NCI-H2227 treated with DMSO at 0.1 percent for 48 hours (cell line): ENCODE results near the gene MFAP5.

Experiments
- DNase-seq: peaks from one replicate; lab custom pipeline; 2025; lab: John Stamatoyannopoulos, UW

The MFAP5 gene, protein sequence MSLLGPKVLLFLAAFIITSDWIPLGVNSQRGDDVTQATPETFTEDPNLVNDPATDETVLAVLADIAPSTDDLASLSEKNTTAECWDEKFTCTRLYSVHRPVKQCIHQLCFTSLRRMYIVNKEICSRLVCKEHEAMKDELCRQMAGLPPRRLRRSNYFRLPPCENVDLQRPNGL

DNA sequence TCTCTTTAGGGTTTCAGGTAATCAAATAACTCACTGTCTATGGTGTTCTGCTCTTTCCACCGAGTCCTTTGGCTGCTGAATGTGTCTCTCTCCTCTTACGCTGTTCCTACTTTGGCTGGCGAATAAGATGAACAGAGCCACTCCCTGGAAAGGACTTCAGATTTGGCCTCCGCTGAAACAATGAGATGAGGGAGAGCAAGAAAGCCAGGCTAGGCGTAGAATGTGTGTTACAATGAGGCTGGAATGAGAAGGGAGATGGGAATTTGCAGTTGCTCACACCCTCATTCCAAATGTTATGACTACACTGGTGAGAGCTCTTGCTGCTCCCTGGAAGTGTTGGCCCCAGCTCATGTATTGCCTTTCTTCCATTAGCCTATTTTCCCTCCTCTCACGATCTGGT lies at the start of gene MFAP5:
TSS of gene MFAP5 (minus strand) at position 234 of the 400 bp plus-strand sequence. CDS start 722 bp downstream, outside the sequence.
- DNase-seq = no peak

DNA sequence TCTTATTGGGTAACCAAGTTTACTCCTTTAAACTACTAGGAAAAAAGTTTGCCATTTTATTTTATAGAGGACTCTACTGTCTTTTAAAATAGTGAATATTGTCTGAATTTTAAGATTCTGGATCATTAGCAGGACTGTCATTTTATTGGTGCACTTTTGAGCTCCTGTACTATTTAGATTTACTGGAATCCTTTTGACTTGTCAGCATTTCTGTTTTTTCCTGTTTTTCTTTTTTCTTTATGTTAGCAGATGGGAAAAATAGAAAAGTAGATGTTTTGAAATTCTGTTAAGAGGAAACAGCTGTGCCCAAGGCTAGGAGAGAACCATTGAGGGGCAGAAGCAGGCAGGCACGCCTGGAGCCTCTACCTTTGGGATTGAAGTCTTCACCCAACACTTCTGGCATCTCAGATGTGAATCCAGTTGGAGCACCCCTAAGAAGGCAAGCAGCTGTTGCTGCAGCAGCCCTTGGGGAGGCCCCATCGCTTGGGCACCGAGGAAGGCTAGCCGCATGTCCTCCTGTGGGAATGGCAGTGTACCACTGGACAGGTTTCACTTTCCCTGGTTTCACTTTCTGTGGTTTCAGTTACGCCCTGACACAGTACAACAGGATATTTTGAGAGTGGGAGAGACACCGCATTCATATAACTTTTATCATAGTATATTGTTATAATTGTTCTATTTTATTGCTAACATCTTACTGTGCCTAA lies 46.7 kb upstream of the MFAP5 start:
- no peak for DNase-seq

DNA sequence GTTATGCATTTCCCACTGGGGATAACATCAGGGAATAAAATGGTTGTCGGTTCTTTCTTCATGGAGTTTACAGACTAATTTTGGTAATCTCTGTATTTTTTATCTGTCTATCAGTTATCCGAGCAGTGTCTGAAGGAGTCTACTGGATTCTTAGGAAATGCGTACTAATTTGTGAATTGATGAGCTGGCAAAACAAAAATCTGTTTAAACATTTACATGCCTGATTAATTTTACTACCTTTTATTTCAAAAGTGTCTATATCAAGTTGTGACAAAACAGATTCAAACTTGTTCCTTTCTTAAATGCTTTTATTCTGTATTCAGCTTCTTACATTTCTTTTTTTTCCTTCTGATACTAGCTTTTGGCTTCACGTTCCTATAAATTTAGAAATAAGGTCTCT lies 39.5 kb upstream of the MFAP5 start:
- DNase-seq = no peak

DNA sequence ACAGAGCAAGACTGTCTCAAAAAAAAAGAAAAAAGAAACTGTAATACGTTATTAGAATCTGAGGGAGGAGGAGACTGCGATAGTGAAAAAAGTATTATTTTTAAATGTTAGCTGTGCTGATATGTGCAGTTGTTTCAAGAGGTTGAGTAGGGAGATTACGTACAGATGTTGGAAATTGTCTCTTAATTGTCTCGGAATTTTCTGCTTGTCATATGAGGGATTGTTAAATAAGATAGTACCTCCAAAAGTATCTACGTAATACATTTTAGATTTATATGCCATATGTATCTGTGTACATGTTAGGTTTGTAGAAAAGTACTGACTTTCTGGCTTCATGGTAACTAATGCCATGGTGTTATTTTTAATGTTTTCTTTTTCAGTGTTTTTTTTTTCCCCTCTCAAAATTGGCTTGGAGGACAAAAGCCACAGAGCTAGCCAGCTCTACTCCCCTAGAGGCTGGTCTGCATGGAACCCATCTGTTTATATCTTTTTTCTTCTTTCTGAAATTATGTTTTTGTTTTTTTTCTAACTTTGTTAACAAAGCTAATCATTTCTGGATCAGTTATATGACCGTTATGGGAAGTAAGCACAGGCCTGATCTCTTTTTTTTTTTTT lies 38.5 kb upstream of the MFAP5 start:
- DNase-seq = no peak

DNA sequence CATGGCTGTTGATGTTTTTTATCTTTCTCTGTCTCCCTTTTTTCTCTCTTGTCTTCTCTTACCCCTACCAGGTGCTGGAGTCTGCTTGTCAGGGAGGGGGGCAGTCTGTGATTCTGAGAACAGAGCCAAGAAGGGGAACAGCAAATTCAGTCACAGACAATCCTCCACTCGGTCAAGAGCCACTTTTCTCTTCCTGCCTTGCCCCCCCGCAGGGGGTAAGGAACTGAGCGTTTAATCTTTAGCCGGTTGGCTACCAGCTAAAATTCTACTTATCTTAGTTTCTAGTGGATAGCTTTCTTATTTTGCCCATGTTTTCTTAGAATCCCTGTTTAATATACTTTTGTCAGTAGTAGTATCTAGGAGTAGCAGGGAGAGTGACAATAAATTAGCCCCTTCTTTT lies 37.1 kb upstream of the MFAP5 start:
- no peak for DNase-seq

DNA sequence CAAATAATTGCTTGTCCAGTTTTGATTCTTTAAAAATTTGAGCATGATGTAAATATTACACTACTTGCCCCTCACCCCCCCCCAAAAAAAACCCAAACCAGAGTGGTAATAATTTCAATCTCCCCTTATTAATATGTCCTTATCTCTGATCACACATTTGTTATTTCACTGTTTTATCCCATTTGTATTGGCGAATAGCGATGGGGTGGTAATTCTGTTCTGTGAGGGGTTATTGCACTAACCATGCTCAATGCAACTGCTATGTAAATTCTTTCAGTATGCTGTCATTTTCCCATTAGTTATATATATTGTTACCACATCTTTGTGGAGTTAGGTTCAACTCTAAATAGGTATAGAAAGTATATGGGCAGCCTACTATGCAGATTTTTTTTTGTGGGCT lies 36.3 kb upstream of the MFAP5 start:
- DNase-seq = no peak

DNA sequence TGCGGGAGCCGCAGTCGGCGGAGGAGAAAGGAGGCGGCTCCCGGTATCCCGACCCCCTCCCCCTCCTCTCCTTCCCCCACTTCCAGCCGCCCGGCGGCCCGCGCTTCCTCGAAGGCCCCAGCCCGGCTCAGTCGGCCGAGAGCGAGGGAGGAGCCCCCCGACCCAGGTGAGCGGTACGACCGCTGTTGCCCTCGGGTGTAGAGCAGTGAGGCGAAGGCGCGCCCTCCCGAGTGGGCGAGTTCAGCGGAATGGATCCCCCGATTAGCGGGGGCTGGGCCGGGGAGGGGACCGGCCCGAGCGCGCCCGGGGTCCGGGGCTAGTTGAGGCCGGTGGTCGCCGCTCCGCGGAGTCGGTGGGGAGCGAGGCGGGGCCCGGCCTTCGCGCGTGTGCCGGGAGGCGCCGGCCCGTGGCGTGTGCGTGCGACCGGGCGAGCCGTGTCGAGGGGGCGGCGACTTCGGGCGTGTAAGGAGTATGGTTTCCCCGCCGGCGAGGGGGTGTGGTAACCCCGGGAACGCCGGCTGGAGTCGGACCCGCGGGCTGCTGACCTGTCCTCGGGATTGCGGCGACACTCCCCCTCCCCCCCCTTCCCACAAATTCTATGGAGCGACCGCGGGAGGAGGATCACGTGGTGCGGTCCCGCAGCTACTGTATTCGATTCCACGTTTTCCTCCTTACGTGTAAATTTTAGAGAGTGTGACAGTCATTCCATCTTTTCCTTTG lies 35.7 kb upstream of the MFAP5 start:
- DNase-seq = no peak

DNA sequence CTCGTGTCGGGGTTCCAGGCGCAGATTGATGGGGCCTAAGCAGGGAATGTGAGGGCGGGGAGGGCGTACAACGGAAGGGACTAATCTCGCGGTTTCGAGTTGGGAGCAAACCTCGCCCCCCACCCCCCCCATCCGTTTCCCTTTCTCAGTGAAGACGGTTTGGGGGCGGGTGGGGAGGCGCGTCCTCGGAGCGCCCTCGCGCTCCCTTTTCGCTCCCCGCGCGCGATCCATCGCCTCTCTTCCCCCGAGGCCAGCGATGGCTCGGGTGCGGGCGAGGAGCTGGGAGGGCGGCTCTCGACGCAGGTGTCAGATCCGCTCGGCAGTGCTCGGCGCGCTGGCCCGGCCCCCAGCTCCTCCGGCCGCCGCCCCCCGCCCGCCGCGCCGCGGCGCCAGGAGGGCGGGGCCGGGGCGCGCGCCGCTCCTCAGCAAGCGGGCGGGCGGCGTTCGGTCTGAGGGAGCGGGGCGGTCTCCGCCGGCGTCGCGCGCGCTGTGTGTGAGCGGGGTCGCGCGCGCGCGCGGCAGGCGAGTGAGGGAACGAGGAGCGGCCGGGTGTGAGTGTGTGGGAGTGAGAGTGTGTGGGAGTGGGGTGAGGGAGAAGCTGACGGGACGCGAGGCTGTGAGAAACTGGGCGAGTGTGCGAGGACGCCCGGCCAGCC lies 35.0 kb upstream of the MFAP5 start, which contains the start of gene RIMKLB:
TSS of gene RIMKLB (plus strand) at position 516 of the 656 bp plus-strand sequence. CDS start 15,876 bp downstream, outside the sequence.
- DNase-seq = peak; percentile 64

DNA sequence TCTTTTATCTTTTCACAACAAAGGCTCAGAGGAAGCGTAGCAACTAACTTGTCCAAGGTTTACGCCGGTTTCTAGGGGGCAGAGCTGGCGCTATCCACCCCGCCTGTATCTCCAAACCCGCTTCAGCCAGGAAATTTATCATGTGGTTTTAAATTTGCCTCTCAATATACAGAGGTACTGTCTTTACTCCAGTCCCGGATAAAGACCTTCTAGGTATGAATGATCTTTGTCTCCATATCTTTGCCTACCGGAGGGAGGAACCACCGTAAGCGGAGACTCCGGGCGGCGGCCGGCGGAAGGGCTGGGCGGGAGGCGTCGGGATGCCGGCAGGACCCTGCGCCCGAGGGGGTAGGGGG lies 34.5 kb upstream of the MFAP5 start:
- no peak for DNase-seq

DNA sequence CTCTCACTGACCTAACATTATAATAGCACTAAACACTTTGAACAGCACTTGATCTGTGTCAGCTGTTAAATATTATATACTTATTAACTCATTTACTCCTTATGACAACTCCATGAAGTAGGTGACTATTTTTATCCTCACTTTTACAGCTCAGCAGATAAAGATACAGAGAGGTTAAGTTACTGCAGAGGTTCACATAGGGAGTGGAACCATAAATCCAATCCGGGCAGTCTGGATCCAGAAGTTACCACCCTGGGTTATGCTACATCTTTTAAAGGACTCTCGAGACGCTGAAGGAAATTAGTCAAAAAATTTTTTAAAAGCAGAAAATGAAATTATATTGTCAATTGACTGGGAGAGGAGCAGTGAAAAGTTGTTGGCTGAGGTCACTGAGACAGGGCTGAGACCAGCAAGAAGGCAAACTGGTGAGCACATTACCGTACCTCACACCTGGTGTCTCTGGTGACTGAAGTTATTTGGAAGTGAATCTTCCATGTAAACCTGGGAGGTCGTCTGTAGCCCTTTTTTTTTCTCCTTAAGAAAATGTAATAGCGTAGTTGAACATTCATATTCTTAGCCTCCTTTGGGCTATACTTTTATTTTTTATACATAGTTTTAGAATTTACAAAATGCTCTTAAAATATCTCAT lies 33.9 kb upstream of the MFAP5 start:
- no peak for DNase-seq

DNA sequence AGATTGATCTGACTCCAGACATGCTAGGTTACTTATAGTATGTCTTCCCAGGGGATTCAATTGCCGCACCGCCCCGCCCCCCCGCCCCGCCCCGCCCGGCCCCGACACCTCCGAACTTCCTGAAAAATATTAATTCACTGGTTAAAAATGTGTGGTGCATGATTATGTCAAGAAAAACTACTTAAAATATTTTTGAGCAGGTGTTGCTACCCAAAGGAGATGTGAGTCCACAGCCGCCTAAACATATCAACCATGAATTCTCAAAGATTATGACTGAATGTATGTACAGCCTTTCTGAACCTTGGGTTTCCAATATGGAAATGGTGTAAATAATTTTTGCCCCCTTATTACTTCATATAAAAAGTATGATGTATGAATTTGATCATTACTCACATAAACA lies 32.5 kb upstream of the MFAP5 start:
- no peak for DNase-seq

DNA sequence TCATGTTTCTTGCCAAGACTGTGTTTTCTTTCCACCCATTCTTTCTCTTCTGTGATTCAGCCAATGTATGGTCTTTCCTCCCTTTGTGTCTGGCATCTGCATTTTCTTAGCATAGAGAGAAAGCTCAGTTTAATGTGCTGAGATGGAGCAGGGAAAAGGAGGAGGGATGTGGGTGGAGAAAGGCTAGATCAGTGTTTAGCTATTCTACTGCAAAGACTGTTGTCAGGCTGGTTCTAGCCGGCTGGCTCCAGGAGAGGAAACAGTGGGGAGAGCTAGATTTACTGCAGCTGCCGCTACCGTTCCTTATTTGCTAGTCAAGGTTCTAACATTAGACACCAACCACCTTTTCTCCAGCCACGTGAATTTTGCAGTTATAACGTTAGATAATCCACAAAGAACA lies 29.9 kb upstream of the MFAP5 start:
- DNase-seq = peak; percentile 66

DNA sequence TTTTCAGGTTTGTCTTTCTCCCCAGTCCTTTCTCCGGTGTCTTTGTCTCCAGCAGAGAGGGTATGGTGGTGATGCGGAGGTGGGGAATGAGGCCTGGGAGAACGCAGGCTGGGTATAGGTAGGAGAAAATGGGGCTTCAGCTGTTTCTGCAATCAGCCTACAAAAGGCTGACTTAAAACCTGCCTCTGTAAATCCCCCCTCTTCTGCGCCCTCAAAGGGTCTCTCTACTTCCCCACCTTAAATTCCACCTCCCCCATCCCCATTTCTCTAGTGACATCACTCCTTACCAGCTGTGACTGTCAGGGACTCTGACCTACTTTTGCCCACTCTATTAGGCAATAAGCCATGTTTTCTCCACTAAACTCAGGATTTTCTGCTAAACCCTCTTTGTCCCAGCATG lies 27.1 kb upstream of the MFAP5 start:
- DNase-seq = no peak

DNA sequence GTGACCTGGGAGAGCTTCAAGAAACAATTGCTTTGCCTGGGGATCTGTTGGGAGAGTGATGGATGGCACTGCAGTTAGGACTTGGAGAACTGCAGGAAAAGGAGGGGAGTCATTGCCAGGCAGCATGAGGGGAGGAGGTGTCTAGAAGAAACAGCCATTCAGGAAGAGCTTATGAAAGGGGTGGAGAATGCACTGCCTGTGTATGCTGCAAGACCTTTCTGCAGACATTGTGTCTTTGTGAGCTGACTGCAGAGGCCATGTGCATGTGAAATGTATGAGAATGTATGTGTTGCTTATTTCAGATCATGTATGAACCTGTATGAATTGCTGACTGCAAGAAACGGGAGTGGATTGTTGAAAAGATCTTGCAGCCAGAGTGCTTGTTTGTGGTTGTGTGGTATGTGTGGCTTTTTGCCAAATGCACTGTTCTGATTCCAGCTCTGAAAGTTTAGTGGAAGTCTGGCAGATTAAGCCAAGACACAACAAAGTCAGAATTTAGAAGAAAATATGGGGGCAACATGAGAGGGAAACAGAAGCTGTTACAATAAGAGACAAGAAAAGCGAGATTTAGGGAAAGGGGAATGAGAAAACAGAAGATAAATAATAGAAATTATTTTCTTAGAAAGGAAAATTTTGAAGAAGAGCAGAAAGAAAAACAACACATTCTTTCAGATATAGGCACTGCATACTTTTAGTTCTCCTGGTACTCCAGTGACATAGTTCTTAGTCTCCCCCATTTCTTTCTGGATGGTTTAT lies 25.4 kb upstream of the MFAP5 start:
- peak; percentile 86 for DNase-seq

DNA sequence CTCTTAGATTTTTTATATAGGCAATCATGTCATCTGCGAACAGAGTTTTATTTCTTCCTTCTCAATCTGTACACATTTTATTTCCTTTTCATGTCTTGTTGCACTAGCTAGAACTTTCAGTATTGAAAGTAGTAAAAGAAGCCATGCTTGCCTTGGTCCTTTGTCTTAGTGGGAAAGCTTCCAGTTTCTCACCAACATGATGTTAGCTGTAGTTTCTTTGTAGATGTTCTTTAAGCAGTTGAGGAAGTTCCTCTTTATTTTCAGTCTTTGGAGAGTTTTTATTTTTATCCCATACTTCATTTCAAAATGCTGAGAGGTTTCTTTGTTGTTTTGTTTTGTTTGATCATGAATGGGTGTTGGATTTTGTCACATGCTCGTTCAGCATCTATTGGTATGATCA lies 22.4 kb upstream of the MFAP5 start:
- no peak for DNase-seq

DNA sequence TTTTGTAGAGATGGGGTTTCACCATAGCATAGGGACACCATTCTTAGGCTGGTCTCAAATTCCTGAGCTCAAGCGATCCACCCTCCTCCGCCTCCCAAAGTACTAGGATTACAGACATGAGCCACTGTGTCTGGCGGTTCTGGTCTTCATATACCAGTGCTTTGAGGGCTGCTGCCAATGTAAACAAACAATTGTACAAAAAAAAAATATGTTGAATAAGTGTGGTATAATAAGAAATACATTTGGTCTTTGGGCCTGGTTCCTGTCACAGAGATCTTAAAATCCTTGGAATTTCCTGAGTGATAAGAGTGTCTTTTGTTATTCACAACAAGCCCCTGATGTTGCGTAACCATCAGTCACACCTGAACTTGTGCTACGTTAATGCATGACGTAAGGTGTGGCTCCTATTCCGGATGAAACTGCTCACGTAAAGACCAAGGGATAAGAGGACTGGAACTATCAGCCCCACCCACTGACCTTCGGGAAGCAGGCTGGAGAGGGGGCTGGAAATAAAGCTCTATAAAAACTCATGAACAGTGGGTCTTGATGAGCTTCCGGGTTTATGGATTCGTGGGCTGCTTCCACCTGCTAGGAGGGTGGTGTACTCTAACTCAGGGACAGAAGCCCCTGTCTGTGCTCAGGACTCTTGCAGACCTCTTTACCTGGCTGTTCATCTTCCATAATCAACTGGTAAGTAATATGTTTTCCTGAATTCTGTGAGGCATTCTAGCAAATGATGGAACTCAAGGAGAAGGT lies 18.7 kb upstream of the MFAP5 start:
- DNase-seq = no peak

DNA sequence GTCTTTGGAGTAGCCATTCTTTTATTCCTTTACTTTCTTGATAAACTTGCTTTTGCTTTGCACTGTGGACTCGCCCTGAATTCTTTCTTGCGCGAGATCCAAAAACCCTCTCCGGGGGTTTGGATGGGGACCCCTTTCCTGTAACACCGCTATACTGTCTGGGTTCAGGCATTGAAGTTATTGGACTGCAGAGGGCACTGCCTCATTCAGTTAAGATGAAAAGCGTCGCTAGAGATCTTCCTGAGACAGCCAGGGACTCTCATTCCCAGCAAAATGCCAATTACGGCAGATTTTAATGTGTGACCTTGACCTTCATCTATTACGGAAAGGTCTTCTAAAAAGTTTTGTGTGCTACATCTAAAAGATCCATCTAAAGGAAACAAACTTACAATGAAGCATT lies 17.9 kb upstream of the MFAP5 start:
- DNase-seq = no peak

DNA sequence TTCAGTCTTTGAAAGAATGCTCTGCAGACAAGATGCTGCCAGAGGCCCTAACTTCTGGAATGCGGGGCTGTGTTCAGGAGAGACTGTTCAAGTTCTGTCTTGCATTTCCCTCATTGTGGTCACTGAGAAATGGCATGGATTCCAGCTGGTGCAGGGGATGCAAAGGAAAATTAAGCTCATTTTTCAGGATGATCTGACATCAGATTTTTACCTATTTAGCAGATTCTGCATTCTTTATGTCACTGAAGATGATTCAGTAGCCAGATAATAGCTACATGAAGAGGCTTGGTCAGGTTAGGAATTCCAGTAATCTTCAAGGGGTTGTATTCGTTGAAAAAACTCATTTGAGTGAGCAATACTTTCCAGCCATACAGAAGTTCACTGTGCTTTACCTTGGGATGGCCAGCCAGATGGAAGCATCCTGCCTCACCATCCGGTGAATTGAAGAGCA lies 16.1 kb upstream of the MFAP5 start:
- no peak for DNase-seq

DNA sequence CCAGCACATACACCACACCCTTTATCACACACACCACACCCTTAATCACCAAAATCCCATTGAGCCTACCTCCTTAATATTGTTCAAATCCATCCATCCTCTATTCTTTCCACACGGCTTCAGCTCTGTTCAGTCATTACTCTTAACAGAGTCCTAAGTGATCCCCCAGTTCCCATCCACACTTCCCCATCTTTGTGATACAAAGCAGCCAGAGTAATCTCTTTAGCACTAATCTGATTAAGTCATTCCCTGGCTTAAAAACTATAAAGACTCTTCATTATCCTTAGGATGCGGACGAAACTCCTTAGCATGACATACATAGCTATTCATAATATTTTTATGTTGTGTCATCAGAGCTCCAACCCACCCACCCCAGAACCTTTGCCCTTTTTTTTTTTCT lies 14.7 kb upstream of the MFAP5 start:
- DNase-seq = no peak

DNA sequence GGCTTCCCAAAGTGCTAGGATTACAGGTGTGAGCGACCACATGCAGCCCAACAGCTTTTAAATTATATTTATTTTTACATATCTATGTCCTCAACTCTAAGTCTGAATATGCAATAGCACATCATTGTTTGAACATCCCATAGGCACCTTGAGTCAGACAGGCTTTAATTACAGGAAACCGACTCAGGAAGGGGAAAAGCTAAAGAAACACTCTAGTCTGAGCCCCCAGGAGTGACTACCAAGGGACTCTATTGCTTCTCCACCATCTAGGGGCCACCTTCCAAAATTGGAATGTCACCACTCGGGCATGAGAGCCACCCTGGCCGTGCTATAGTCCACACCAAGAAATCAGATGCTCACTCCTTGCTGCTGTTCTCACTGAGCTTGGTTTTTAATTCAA lies 14.0 kb upstream of the MFAP5 start:
- DNase-seq = no peak
